DMS79 treated with DMSO at 0.1 percent for 48 hours (cell line): ENCODE data around the gene SUOX.
"Not testable (repeated sequence)": the region's sequence is repeated elsewhere in the genome, so short reads cannot be mapped to it uniquely, and the experiment has no call there.

Source experiments
- DNase-seq: peaks from one replicate; lab custom pipeline; 2025; lab: John Stamatoyannopoulos, UW

SUOX gene

DNA sequence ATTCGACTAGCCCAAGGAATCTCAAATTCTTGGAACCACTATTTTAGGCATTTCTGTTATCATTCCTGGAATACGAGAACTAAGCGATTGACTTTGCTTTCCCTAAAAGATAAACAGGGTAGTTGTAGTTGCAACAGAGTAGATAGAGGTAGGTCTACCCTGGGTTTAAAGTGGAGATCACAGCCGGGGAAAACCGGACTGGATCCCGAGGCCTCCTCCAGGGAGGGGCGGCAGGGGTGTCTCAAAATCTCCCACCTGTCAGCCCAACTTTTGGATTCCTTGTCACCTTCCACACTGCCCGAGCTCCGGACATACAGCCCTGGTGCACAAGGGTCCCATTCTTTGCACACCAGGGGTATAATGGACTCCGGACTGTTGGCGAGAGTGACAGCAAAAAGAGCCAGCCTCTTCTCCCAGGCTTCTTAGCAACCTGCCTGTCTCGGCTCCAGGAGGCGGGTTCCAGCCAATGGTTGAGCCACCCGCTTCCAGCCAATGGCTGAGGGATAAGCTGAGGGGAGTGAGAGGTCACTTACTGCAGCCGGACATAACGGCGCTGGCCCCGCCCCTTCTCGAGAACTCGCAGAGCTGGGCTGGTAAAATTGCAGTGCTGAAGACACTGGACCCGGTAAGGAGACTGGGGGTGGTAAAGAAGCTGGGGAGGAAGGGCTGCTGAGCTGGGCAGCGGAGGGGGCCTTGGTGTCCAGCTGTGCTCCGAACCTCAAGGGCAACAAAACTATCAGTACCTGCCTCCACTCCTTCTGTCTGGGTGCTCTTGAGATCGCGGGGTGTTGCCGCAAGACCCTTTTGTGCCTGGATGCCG is at the start of gene SUOX:
SUOX (plus strand) TSS at position 562 of the 820 bp plus-strand sequence. CDS start 4,946 bp downstream, outside the sequence.
- peak; percentile 76 for DNase-seq

DNA sequence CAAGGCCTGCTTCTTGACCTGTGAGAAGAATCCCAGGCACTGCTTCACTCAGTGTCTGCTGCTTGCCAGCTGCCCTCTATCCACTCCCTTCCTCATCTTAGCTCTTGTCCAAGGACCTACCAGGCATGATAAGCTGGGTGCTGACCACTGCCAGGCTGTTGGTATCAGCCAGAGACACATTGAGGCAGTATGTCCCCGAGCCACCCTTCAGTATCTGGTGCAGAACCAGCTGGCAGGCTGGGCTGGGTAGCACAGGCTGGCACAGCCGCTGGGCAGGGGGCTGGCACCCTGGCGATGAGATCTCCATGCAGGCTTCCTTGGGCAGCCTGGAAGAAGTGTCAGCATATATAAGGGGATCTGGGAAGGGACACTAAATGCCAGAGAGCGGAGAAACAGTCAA is 41.7 kb upstream of the SUOX start:
- no peak for DNase-seq

DNA sequence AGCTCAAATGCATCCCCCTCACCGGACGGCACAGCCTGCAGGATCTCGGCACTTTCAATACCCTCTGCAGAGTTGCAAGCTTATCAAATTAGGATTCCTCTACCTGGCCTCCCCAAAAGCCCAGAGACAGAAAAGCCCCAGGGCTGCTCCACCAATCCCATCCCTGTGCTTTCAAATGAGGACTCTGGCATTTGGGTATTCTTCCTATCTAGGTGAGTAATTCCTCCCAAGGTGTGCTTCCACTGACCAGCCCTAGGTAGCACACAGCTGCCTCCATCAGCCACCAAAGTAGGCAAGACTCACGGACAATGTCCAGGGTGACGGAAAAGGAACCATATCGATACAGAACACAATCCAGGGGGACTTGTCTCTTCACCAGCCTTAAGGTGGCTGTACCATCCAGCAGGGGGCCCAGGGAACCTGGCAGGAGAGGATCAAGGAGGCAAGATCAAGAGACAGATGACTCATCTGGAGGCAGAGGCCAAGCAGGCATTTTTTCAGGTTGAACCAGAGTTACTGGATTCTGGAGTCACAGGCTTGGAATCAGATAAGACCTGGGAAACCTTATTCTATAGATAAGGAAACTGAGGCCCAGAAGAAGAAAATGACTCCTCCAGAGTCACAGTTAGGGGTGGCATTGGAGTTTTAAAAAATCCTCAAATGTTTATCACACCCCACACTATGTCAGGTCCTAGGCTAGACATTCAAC is 41.1 kb upstream of the SUOX start:
- no peak for DNase-seq

DNA sequence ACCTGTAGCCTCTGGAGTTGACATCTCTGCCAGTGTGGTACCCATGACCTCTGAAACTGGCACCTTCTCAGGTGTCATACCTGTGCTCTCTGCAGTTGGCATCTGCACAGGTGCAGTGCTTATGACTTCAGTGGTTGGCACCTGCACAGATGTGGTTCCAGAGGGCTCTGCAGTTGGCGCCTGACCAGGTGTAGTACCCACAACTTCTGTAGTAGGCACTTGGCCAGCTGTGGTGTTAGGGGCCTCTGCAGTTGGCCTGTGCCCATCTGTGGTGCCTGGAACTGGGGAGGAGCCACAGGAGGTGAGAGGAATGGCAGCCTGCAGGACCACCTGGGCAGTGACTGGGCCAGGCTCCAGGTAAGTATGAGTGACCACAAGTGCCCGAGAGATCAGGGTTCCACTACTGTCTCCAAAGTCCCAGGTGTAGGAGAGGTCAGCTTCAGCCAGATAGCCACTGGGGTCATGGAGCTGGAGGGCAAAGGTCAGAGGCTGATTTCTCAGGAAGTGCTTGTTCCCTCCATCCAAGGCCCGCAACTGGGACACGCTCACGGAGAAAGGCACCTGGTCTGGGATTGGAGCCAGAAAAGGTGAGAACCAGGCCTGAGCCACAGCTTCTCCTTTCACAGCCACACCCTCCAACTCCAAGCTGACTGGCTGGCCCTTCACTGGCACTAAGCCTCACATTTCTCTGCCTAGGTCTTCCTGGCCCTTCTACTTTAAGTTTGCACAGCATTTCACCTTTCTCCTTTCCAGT is 39.8 kb upstream of the SUOX start:
- peak; percentile 16 for DNase-seq

DNA sequence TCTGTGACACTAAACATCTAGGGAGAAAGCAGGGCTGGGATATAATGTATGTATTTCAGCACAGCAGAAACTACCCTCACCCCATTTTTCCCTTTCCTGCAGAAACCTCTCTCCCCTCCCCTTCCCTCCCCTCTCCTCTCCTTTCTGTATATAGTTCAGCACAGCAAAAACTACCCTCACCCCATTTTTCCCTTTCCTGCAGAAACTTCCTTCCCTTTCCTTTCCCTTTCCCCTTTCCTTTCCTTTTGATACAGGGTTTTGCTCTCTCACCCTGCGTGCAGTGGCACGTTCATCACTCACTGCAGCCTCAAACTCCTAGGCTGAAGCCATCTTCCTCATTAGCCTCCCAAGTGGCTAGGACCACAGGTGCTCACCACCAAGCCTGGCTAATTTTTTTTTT is 33.3 kb upstream of the SUOX start:
- DNase-seq, result no peak

DNA sequence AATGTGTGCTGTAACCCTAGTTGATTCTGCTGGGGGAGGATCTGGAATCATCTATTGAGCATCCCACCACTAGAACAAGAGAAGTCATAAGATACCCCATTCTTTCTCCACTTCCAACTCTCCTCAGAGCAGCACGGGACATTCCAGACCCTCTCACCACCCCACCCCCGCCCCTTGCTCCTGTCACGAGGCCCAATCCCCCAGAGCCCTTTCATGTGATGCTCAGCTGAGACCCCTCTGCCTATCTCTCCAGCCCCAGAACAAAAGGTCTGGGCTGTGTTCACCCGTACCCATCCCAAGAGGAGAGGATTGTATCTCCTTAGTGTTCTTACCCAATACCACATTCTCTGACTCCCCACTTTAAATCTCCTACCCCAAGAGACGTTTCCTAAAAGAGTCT is 31.8 kb upstream of the SUOX start:
- no peak for DNase-seq

DNA sequence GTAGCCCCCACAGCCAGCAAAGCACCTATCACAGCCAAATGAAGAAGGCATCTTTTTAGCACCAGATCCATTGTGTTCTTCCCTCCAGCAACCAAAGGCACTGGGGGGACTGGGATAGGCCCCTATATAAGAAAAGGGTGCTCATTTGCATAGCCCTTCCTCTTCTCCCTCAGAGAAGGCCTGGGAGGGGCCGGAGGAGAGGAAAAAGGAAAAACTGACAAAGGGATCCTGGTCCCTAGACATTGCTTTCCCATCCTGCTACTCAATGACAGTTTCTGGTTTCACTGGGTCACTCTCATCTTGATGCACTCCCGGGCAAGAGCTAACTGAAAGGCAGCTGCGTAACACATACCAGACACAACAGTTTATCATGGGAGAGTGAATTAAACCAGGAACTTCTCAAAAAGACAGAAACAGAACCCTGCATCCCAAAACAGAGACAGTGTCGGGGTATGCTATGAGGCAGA is 31.1 kb upstream of the SUOX start, which contains the start of gene PMEL:
PMEL (minus strand) TSS at position 102 of the 467 bp plus-strand sequence; CDS start at position 71, 31 bp downstream.
- no peak for DNase-seq

DNA sequence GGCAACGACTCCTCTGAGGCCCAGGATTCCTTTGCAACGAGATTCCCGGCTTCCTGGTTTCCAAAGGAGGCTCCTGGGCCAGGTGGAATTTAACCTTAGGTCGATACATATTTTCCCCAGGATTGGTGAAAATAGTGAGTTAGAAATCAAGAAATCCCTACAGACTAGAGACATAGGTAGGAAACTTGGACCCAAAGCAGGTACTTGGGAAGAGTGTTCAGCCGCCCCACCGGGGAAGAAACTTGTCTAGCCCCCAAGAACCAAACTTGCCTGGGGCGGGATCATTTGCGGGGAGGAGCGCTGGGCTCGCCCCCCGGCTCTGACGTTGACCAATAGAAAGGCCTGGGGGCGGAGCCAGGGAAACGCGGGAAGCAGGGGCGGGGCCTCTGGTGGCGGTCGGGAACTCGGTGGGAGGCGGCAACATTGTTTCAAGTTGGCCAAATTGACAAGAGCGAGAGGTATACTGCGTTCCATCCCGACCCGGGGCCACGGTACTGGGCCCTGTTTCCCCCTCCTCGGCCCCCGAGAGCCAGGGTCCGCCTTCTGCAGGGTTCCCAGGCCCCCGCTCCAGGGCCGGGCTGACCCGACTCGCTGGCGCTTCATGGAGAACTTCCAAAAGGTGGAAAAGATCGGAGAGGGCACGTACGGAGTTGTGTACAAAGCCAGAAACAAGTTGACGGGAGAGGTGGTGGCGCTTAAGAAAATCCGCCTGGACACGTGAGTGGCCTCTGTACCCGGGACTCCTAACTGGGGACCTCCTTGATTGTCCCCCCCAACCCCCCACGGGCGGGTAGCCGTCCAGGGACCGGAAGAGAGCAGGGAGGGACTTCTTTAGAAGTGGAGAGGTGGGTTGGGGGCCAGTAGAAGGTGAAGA is 30.4 kb upstream of the SUOX start, which contains the start of gene CDK2:
CDK2 (plus strand) TSS at position 423 of the 874 bp plus-strand sequence; CDS start at position 602, 179 bp downstream.
- peak; percentile 45 for DNase-seq

DNA sequence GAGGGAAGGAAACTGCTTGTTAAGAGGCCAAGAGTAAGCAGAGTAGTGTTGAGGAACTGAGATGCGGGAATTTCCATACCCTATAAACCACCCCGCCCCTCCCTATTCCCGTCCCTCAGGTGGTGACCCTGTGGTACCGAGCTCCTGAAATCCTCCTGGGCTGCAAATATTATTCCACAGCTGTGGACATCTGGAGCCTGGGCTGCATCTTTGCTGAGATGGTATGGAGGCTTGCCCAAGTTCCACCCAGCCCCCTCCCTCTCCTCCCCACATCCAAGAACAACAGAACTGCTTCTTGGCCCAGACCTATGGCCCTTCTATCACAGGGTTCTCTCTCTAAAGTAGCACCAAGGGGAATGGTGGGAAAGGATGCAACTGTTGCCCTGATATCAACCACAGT is 27.7 kb upstream of the SUOX start:
- DNase-seq, result no peak

DNA sequence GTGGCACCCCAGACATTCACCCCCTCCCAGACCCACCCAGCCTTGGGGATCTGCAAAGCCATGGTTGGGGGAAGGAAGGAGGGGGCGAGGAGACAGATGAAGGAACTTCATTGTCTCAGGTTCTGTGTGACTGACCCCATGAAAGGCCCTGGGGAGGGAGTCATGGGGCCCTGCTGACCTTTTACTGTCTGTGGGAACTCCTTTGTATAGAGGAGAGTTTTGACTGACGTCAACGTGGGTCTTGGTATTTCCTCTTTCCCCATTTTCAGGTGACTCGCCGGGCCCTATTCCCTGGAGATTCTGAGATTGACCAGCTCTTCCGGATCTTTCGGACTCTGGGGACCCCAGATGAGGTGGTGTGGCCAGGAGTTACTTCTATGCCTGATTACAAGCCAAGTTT is 26.3 kb upstream of the SUOX start:
- no peak for DNase-seq

DNA sequence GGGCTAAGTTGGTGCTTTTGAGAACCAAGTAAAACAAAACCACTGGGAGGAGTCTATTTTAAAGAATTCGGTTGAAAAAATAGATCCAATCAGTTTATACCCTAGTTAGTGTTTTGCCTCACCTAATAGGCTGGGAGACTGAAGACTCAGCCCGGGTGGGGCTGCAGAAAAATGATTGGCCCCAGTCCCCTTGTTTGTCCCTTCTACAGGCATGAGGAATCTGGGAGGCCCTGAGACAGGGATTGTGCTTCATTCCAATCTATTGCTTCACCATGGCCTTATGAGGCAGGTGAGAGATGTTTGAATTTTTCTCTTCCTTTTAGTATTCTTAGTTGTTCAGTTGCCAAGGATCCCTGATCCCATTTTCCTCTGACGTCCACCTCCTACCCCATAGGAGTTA is 25.0 kb upstream of the SUOX start:
- no peak for DNase-seq

DNA sequence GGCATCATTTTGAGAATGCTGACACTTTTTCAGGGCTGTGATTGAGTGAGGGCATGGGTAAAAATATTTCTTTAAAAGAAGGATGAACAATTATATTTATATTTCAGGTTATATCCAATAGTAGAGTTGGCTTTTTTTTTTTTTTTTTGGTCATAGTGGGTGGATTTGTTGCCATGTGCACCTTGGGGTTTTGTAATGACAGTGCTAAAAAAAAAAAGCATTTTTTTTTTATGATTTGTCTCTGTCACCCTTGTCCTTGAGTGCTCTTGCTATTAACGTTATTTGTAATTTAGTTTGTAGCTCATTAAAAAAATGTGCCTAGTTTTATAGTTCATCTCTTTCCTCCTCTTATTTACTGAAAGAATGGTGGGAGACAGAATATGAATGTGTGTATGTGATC is 24.6 kb upstream of the SUOX start:
- DNase-seq, result no peak

DNA sequence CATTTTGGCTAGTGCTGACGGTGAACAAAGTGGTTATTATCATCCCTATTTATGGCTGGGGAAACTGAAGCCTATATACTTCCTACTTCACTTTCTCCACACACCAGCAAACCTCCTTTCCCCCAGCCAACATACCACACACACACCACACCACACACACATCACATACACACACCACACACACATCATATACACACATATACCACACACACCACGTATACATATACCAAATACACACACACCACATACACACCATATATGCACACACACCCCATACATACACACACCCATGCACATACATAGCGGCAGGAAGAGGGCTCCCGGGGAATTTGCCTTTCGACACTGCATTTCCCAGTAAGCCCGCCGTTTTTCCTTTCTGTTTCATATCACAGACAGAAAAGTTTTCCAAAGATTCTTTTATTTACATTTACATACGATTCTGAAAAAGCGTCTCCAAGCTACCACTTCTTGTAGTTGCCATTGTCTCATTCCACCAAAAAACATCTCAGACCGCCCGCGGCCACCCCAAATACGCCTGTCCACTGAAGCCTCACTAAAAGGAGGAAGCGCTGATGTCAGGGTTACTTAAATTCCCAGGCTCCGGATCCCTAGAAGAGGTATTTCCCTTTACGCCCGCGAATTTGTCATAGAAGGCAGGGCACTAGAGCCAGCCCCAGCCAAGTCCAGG is 24.0 kb upstream of the SUOX start:
- no peak for DNase-seq

DNA sequence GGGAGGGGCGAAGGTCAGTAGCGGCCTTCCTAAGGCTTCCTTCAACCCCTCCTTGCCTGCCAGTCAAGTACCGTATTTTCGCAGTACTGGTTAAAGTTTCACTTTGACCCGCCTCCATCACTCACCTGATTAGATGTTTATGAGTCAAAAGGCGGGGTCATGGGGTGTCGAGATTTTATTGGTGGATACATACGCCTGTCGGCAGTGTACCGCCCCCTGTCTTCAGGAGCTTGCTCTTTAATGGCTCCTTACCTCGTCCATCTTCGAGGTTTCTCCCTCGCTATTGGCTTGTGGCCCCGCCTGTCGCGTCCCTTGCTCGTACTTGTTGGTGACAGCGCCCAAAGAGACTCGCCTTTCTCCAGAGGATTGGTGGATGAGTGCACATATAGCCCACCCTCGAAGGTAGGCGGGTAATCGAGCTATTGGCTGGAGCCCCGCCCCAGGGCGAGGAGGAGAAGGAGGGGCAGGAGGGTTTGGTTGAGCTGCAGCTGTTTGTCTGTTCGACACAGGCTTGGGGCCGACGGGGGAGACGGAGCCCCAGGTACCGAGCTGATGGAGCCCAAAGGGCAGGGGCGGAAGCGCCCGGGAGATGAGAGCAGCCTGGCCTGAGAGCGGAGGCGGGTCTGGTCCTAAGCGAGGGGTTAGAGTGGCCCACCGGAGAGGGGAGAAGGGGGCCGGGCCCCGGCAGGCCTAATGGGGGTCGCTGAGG is 23.3 kb upstream of the SUOX start, which contains the start of gene RAB5B:
RAB5B (plus strand) TSS at position 480 of the 709 bp plus-strand sequence. CDS start 12,883 bp downstream, outside the sequence.
- DNase-seq, result peak; percentile 96

DNA sequence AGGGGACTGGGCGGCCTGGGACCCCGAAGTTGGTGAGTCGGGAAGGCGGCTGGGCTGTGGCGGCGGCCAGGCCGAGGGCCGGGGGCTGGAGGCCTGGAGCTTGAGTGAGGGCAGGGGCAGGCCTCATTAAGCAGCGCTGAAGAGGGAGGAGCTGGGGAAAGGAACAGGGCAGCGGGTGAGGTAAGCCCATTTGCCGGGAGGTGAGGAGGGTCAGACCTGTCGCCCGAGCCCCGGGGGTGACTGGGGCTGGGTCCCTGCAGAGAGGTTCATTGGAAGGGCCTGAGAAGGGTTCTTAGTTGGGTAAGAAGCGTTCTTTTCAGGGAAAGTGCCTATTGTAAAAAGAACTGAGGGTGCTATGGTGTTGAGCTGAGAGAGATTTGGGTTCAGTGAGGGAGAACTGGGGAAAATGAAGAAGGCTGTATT is 22.8 kb upstream of the SUOX start:
- DNase-seq, result peak; percentile 2

DNA sequence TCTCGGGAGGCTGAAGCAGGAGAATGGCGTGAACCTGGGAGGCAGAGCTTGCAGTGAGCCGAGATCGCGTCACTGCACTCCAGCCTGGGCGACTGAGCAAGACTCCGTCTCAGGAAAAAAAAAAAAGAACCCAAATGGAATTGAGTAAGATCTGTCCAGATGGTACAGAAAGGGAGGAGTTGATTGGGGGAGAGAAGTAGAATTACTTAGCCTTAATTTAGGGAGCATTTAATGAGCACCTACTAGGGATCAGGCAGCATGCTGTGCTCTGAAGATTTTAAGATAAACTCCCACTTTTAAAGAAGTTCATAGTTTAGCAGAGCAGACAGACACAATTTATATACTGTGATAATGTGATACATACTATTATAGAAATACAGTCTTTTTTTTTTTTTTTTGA is 18.7 kb upstream of the SUOX start:
- no peak for DNase-seq

DNA sequence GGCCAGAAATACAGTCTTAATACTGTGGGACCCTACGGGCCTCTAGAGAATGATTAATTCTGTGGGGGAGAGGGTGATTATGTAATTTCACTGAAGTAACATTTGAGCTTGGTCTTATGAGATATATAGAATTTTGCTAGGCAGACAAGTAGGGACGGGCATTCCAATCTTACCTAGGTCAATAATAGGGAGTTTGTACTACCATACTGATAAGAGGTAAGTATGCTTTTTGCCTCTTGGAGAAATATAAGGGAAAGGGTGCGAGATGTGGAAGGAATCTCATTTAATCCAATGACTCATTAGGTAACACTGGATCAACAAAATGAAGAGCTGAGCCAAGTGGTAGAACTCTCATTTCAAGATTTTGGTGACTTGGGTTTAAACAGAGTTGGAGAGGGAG is 18.0 kb upstream of the SUOX start:
- no peak for DNase-seq

DNA sequence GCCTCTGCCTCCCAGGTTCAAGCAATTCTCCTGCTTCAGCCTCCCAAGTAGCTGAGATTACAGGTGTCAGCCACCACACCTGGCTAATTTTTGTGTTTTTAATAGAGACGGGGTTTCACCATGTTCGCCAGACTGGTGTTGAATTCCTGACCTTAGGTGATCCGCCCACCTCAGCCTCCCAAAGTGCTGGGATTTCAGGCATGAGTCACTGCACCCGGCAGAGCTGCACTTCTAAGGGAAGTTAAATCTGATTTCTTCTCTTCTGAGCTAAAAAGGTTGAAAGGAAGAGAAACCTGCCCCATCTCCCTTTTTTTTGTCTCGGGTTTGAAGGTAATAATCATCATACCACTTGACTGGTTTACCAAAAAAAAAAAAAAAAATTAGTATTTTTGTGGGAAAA is 15.2 kb upstream of the SUOX start:
- not testable (repeated sequence) for DNase-seq

DNA sequence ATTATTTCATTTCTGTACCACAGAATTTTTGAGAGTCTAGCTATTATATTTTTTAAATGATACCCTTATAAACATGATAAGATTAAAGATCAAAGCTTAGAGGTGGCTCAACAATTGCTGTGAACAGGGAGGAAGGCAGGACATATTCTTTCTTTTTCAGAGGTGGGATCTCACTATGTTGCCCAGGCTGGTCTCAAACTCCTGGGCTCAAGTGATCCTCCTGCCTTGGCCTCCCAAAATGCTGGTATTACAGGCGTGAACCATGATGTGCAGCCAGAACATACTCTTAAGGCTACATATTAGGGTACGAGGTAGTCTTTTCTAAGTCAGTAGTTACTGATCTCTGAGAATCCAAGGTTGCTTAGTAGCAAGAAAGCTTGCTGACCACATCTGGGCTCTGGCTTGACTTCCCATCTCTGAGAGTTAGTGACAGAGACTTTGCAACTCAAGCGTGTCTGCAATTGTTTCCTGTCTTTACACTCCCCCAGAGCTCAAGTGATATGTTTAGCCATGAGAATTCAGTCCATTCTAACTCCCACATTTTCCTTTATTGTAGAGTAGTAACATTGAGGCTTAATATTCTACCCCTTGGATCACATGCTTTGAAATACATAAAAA is 14.6 kb upstream of the SUOX start:
- DNase-seq, result no peak
